ENCODE measurements around the gene U2SURP. TPM values are rescaled to one million over a fixed set of nuclear protein-coding genes. Genes with fewer than 3 reads are reported as not detected.

The U2SURP gene
- total RNA-seq, 4 donors from 2014 or later, result 39.3 to 63.3 (median 47.1) TPM

- H3K4me3 ChIP-seq (ENCODE audit: low read depth, poor library complexity, severe bottlenecking), result peak within 1 kb of the TSS; percentile 26
- TF ChIP-seq POLR2A (IDR thresholded peaks at IDR 0.05), result no peak
- no peak for TF ChIP-seq CTCF (IDR thresholded peaks at IDR 0.05)
- intact Hi-C loops (cut with DNase I; ENCODE audit: low total_unique reads), result no loop called here
- 4 to 7% methylated on average over 33 to 83 of the region's 117 CpGs for WGBS, 2 donors
- DNase-seq (ENCODE audit: low spot score in 2 of 2), result no peak
Observed at GRCh38 chr3:142963516-142964448, 37.6 kb upstream of the U2SURP start, which contains the start of gene PAQR9. PAQR9 (minus strand) TSS chr3:142963674; CDS start chr3:142963336, 338 bp downstream.

DNA sequence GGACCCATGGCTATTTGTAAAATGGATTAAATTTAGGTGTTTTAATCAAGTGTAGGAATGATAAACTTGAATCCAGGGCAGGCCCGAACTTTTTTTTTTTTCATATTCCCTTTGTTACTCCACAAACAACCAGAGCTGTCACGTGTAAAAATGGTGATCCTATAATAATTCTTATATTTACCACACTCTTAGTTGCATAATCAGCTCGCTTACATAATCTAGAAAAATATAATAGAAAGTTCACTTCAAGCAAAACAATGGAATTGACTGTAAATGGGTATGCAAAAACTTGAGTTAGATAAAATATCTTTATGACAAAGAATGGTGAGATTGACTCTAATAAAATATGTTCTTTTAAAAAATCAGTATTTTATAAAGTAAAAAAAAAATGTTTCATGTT is 35.8 kb upstream of the U2SURP start:
- no peak for DNase-seq (ENCODE audit: low spot score in 2 of 2)
- no peak overlapping the region for H3K4me3 ChIP-seq (ENCODE audit: low read depth, poor library complexity, severe bottlenecking)
- TF ChIP-seq POLR2A (IDR thresholded peaks at IDR 0.05), result no peak
- no peak for TF ChIP-seq CTCF (IDR thresholded peaks at IDR 0.05)
- WGBS, 2 donors, result 84 to 87% methylated on average over 3 of the region's 3 CpGs
- intact Hi-C loops (cut with DNase I; ENCODE audit: low total_unique reads), result no loop called here

DNA sequence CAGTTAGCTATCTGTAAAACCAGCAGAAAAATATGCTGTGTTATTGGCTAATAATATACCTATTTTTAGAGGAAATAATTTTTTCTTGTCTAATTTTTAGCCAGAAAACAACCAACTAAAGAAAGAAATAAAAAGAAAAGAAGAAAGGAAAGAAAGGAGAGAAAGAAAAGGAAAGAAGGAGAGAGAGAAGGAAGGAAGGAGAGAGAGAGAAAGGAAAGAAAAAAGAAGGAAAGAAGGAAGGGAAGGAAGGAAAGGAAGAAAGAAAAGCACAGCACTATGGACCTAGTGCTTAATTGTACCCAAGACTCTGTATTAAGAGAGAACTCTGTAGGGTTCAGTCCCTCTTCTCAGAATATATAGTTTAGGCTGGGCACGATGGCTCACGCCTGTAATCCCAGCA is 34.6 kb upstream of the U2SURP start:
- intact Hi-C loops (cut with DNase I; ENCODE audit: low total_unique reads), result no loop called here
- no peak for DNase-seq (ENCODE audit: low spot score in 2 of 2)
- H3K4me3 ChIP-seq (ENCODE audit: low read depth, poor library complexity, severe bottlenecking), result no peak overlapping the region
- 90 to 100% methylated on average over 2 of the region's 2 CpGs for WGBS, 2 donors
- TF ChIP-seq CTCF (IDR thresholded peaks at IDR 0.05) (no peak), POLR2A (IDR thresholded peaks at IDR 0.05) (no peak)

DNA sequence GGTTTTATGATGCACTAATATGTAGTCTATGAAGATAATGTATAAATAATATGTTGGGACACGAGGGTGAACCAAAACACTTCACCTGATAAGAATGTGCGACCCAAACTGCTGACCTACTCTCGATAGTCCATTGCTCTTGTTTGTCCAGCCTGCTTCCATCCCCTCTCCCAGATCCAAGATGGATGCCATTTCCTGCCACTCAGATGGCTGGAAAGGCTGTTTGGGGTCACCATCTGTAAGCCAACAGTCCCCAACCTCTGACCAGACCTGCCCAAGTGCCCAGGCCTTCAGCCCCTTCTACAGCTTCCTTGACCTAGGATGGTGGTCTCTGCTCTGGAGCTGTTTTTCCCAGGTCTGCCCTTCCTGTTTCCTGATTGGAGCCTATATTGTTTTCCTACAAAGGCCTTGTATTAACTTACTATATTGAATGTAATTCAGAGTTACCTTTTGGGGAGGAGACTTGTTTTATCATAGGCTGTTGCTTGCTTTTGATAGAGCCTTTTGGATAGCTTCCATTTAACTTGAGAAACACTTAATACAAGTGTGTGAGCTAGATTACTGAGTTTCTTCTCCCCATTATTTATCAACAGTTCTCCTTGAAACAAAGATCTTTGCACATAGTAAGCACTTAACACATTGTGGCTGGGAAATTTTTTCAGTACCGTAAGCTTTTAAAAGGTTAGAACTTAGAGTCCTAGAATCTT is 32.9 kb upstream of the U2SURP start:
- intact Hi-C loops (cut with DNase I; ENCODE audit: low total_unique reads), result no loop called here

GRCh38 chr3:142971431-142971830 is 29.9 kb upstream of the U2SURP start:
- TF ChIP-seq POLR2A (IDR thresholded peaks at IDR 0.05) (no peak), CTCF (IDR thresholded peaks at IDR 0.05) (no peak)
- intact Hi-C loops (cut with DNase I; ENCODE audit: low total_unique reads), result no loop called here
- WGBS, 2 donors, result 81 to 91% methylated on average over 3 of the region's 3 CpGs
- no peak overlapping the region for H3K4me3 ChIP-seq (ENCODE audit: low read depth, poor library complexity, severe bottlenecking)
- no peak for DNase-seq (ENCODE audit: low spot score in 2 of 2)

More for the DNA sequence above, 32.9 kb upstream of the U2SURP start:
- WGBS, 2 donors, result 80 to 84% methylated on average over 4 of the region's 4 CpGs
- H3K4me3 ChIP-seq (ENCODE audit: low read depth, poor library complexity, severe bottlenecking), result no peak overlapping the region
- TF ChIP-seq POLR2A (IDR thresholded peaks at IDR 0.05) (no peak), CTCF (IDR thresholded peaks at IDR 0.05) (no peak)
- no peak for DNase-seq (ENCODE audit: low spot score in 2 of 2)

Measured in lower leg skin (tissue), 4 donors.